RWPE2 (cell line): Measurements from ENCODE around the gene RORB.

ENCODE experiments used
- ATAC-seq: fragments of 200-7000 bp; cut with Tn5 transposase; 3 replicates; pipeline ENCODE4 v1.9.1; 2021; ENCODE audit warnings: low read depth
- DNase-seq: peaks from one replicate; pipeline ENCODE4 v3.0.0-alpha.2; 2020; ENCODE audit warnings: low spot score
- H3K27ac ChIP-seq: fragments of 450-650 bp; 2 replicates; pipeline ENCODE4 v1.5.1; 2017; ENCODE audit warnings: mild to moderate bottlenecking; ENCODE audit not compliant: poor library complexity, severe bottlenecking
- H3K27me3 ChIP-seq: fragments of 250-450 bp; sonication (Bioruptor Pico); 2 replicates; pipeline ENCODE4 v1.5.1; 2021; ENCODE audit warnings: mild to moderate bottlenecking, moderate library complexity; ENCODE audit not compliant: insufficient read depth, poor library complexity, severe bottlenecking
- H3K36me3 ChIP-seq: fragments of 250-450 bp; sonication (Bioruptor Pico); 2 replicates; pipeline ENCODE4 v1.5.1; 2020; ENCODE audit warnings: low read depth, mild to moderate bottlenecking, moderate library complexity
- H3K4me1 ChIP-seq: fragments of 250-450 bp; sonication (Bioruptor Pico); 2 replicates; pipeline ENCODE4 v1.5.1; 2021; ENCODE audit warnings: mild to moderate bottlenecking, moderate library complexity; ENCODE audit not compliant: insufficient read depth, poor library complexity, severe bottlenecking
- H3K4me3 ChIP-seq: fragments of 250-450 bp; sonication (Bioruptor Pico); 2 replicates; pipeline ENCODE4 v1.5.1; 2021; ENCODE audit warnings: mild to moderate bottlenecking, moderate library complexity; ENCODE audit not compliant: severe bottlenecking
- H3K9me3 ChIP-seq: fragments of 250-450 bp; sonication (Bioruptor Pico); 2 replicates; pipeline ENCODE4 v1.5.1; 2021; ENCODE audit warnings: mild to moderate bottlenecking, moderate library complexity; ENCODE audit not compliant: severe bottlenecking
- TF ChIP-seq, protein P1 (sequence below): fragments of 450-650 bp; IDR thresholded peaks from one replicate; pipeline ENCODE4 v1.5.1; 2017; ENCODE audit warnings: mild to moderate bottlenecking, moderate library complexity; ENCODE audit not compliant: poor library complexity, severe bottlenecking

Gene RORB

DNA sequence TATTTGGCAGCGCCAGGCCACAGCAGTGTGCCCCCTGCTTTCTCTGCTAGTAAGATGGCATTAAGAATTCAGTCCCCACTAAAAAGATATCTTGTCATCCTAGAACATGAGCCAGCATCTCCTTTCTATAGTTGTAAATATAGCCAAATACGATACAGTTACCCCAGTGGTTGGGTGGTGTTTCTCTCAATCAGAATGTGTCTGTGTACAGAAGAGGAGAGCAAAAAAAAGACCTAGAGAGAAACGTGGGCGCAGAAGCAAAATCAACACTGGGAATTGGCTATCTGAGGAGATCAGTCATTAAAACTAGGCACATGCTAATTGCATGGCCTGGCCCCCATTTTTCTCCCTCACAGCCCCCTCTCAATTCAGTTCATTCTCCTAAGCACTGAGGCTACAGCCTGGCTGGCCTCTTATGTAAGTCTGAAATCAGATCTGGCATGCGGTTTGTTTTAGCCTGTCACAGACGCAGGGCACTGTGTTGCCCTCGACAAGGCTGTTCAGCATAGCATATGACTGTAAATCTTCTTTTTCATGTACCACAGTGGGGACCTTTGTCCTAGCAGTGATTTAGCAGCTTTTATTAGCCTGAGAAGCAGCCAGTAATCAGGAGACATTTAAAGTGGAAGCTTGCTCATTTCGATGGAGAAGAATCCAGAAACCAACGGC is 57.8 kb downstream of the RORB start:
- Histone ChIP-seq H3K4me1 (no peaks in the 10 kb centered on the region), H3K36me3 (no peaks in the 10 kb centered on the region), H3K4me3 (no peak overlapping the region), H3K27me3 (no peaks in the 10 kb centered on the region), H3K9me3 (no peaks in the 10 kb centered on the region), H3K27ac (no peak overlapping the region)
- no peak for ATAC-seq
- DNase-seq: no peak
- TF ChIP-seq, protein P1, sequence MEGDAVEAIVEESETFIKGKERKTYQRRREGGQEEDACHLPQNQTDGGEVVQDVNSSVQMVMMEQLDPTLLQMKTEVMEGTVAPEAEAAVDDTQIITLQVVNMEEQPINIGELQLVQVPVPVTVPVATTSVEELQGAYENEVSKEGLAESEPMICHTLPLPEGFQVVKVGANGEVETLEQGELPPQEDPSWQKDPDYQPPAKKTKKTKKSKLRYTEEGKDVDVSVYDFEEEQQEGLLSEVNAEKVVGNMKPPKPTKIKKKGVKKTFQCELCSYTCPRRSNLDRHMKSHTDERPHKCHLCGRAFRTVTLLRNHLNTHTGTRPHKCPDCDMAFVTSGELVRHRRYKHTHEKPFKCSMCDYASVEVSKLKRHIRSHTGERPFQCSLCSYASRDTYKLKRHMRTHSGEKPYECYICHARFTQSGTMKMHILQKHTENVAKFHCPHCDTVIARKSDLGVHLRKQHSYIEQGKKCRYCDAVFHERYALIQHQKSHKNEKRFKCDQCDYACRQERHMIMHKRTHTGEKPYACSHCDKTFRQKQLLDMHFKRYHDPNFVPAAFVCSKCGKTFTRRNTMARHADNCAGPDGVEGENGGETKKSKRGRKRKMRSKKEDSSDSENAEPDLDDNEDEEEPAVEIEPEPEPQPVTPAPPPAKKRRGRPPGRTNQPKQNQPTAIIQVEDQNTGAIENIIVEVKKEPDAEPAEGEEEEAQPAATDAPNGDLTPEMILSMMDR: no peak

DNA sequence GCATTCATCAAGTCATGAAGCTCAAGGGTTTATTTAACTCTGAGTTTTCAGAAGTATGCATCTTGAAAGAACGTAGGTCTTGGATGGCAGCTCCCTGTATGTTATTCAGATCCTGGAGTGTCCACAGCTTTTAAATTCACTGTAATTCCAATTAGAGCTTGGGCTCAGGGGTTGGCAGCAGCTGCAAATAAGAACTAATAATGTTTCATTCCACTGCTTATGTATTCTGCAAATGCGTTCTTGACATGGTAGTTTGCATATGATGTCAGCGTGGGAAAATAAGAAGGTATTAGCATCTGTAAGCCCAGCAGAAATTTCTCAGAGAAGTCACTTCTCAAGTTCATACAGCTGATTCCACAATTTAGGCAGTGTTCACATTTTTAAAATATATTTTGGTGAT is 58.4 kb downstream of the RORB start:
- DNase-seq: no peak
- ATAC-seq: no peak
- Histone ChIP-seq H3K36me3 (no peaks in the 10 kb centered on the region), H3K4me3 (no peak overlapping the region), H3K9me3 (no peaks in the 10 kb centered on the region), H3K27ac (no peak overlapping the region), H3K4me1 (no peaks in the 10 kb centered on the region), H3K27me3 (no peaks in the 10 kb centered on the region)
- TF ChIP-seq, protein P1: no peak

DNA sequence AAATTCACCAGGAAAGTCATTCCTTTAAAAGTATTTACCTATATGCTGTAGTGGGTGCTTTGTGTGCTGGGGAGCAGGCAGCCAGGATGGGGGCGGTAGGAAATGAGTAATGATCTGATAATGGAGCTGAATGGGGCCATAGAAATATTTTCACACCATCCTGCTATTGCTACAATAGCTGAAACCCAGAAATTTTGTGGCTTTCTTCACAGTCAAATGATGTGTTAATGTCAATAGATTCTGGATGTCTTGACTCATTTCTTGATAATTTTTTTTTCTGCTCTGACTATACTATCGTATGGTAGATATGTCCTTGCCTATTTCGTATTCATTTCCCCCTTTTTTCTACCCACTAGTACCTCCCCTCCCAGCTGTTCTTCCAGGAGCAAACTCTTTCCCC is 59.5 kb downstream of the RORB start:
- TF ChIP-seq, protein P1: no peak
- H3K36me3 ChIP-seq: no peaks in the 10 kb centered on the region
- no peaks in the 10 kb centered on the region for H3K4me1 ChIP-seq
- H3K9me3 ChIP-seq: no peaks in the 10 kb centered on the region
- ATAC-seq: peak; percentile 42; the same call in 2 of the 3 replicates
- no peaks in the 10 kb centered on the region for H3K27me3 ChIP-seq
- DNase-seq: no peak
- H3K27ac ChIP-seq: no peak overlapping the region
- H3K4me3 ChIP-seq: no peak overlapping the region

DNA sequence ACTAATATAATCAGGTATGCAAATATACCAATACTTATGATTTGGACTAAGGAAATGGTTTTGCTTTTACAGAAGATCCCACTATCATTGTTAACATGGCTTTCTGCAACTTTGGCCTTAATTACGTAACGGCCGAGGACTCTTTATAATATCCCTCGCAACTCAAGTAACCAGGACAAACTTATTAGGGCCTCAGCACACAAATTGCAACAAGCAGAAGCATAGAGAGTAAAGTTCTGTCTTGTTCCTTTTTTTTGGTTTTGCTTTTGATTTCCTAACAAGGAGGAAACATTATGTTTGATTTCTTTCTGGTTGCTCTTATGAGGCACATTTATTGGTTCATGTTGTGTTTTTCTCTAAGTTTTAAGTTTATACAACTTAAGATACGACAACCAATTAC is 60.4 kb downstream of the RORB start:
- Histone ChIP-seq H3K9me3 (no peaks in the 10 kb centered on the region), H3K27me3 (no peaks in the 10 kb centered on the region), H3K4me1 (no peaks in the 10 kb centered on the region), H3K27ac (no peak overlapping the region), H3K4me3 (no peak overlapping the region), H3K36me3 (no peaks in the 10 kb centered on the region)
- DNase-seq (no peak), ATAC-seq (no peak)
- TF ChIP-seq, protein P1: no peak

DNA sequence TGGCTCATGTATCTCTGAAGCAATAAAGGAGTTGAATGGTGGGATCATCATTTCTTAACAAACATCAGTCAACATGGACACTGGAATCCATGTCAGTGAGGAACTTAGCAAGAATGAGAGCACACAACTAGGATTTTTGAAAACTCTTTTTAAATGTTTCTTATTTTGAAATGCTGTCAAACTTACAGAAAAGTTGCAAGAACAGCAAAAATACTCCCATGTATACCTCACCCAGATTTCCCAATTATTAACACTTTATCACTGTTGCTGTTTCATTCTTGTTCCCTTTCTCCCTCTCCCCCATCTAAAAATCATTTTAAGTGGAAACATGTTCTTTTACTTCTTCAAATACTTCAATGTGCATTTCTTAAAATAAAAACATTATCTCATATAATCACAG is 65.5 kb downstream of the RORB start:
- ATAC-seq: no peak
- no peaks in the 10 kb centered on the region for H3K9me3 ChIP-seq
- H3K4me1 ChIP-seq: no peaks in the 10 kb centered on the region
- DNase-seq: no peak
- TF ChIP-seq, protein P1: no peak
- H3K27ac ChIP-seq: no peak overlapping the region
- no peaks in the 10 kb centered on the region for H3K36me3 ChIP-seq
- H3K27me3 ChIP-seq: no peaks in the 10 kb centered on the region
- H3K4me3 ChIP-seq: no peak overlapping the region
